Gastroesophageal sphincter (tissue), 4 donors: ENCODE data around the gene NFATC2. TPM values are rescaled to one million over a fixed set of nuclear protein-coding genes. Genes with fewer than 3 reads are reported as not detected.

ENCODE experiments used
- ATAC-seq: fragments of 150-250 bp; one replicate; pipeline ENCODE4 v1.9.1; 2016; ENCODE audit warnings: mild to moderate bottlenecking, moderate library complexity
- H3K27ac ChIP-seq, 4 donors: fragments of 200-600 bp; sonication (generic) in 3 of 4; 1 replicate in 3 of 4; 2 replicates in 1 of 4; pipeline ENCODE4 v1.5.1; 2016 to 2019
- H3K27me3 ChIP-seq: fragments of 200-600 bp; sonication (generic); one replicate; pipeline ENCODE4 v1.5.1; 2019
- H3K36me3 ChIP-seq, 2 donors: fragments of 200-600 bp; sonication (generic); one replicate each; pipeline ENCODE4 v1.5.1; 2019; ENCODE audit warnings: control low read depth in 1 of 2
- H3K4me1 ChIP-seq, 3 donors: fragments of 200-600 bp; sonication (generic); 1 replicate in 2 of 3; 2 replicates in 1 of 3; pipeline ENCODE4 v1.5.1; 2016 to 2019; ENCODE audit warnings: control low read depth in 2 of 3
- H3K4me3 ChIP-seq, 2 donors: fragments of 200-600 bp; sonication (generic); one replicate each; pipeline ENCODE4 v1.5.1; 2019; ENCODE audit warnings: mild to moderate bottlenecking in 1 of 2, moderate library complexity in 1 of 2
- H3K9me3 ChIP-seq, 3 donors: fragments of 200-600 bp; sonication (generic); one replicate each; pipeline ENCODE4 v1.5.1; 2017 to 2019; ENCODE audit warnings: control low read depth in 2 of 3
- EP300 ChIP-seq: sonication (generic); formaldehyde crosslinking; IDR thresholded peaks from one replicate; pipeline ENCODE4 v1.6.1; 2017; ENCODE audit warnings: antibody characterized with exemption, mild to moderate bottlenecking
- POLR2A ChIP-seq, 2 donors: fragments of 450-650 bp; IDR thresholded peaks; one replicate each; pipeline ENCODE4 v1.6.1; 2017; ENCODE audit warnings: antibody characterized with exemption in 2 of 2, mild to moderate bottlenecking in 2 of 2, moderate library complexity in 1 of 2
- POLR2AphosphoS5 ChIP-seq: sonication (generic); formaldehyde crosslinking; IDR thresholded peaks from one replicate; pipeline ENCODE4 v1.6.1; 2017; ENCODE audit warnings: antibody characterized with exemption
- whole genome bisulfite sequencing, 2 donors: methylation state at CpG; one replicate each; pipeline ENCODE4 v1.1.5; 2018; ENCODE audit warnings: low coverage in 1 of 2; 5-methylcytosine and 5-hydroxymethylcytosine counted together
- total RNA-seq, 4 donors: library from RNA; depleted of rRNA; stranded (reverse); fragments of >200 nt; gene quantifications; one replicate each; pipeline ENCODE4 v1.1.0, GENCODE V29; 2016
- TF ChIP-seq, protein P1 (sequence below), 4 experiments: fragments of 200-600 bp in 2 of 4; fragments of 450-650 bp in 2 of 4; sonication (generic) in 1 of 4; IDR thresholded peaks; one replicate each; pipeline ENCODE4 v1.5.1; 2017 to 2019; ENCODE audit warnings: antibody characterized with exemption in 4 of 4, mild to moderate bottlenecking in 2 of 4, moderate library complexity in 2 of 4

The NFATC2 gene
- total RNA-seq, 4 donors from 2014 or later: 4.4 to 20.2 (median 9.0) TPM

DNA sequence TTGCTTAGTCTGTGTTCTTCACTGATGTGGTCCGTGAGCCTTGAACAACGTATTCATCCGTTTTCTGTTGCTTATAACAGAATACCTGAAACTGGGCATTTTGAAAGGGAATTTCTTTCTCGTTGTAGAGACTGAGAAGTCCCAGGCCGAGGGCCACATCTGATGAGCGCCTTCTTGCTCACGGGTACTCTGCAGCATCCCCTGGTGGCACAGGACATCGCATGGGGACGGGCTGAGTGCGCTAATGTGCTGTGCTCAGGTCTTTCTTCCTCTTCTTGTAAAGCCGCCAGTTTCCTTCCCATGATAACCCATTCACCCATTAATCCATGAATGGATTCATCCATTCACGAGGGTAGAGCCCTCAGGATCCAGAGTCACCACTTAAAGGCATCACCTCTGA, 161.0 kb downstream of the NFATC2 start:
- TF ChIP-seq, protein P1, sequence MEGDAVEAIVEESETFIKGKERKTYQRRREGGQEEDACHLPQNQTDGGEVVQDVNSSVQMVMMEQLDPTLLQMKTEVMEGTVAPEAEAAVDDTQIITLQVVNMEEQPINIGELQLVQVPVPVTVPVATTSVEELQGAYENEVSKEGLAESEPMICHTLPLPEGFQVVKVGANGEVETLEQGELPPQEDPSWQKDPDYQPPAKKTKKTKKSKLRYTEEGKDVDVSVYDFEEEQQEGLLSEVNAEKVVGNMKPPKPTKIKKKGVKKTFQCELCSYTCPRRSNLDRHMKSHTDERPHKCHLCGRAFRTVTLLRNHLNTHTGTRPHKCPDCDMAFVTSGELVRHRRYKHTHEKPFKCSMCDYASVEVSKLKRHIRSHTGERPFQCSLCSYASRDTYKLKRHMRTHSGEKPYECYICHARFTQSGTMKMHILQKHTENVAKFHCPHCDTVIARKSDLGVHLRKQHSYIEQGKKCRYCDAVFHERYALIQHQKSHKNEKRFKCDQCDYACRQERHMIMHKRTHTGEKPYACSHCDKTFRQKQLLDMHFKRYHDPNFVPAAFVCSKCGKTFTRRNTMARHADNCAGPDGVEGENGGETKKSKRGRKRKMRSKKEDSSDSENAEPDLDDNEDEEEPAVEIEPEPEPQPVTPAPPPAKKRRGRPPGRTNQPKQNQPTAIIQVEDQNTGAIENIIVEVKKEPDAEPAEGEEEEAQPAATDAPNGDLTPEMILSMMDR (IDR thresholded peaks at IDR 0.05): no peak
- TF ChIP-seq EP300 (no peak), POLR2AphosphoS5 (no peak), POLR2A (IDR thresholded peaks at IDR 0.05) (no peak)
- Histone ChIP-seq H3K27ac (no peak overlapping the region), H3K4me3 (no peak overlapping the region), H3K9me3 (no peaks in the 10 kb centered on the region), H3K27me3 (no peaks in the 10 kb centered on the region), H3K4me1 (peaks cover 0 to 9% (median 6%) of the 10 kb centered on the region in 3 donors), H3K36me3 (no peaks in the 10 kb centered on the region)
- WGBS, 2 donors: 92 to 97% methylated on average over 4 to 12 of the region's 12 CpGs
- ATAC-seq: no peak

DNA sequence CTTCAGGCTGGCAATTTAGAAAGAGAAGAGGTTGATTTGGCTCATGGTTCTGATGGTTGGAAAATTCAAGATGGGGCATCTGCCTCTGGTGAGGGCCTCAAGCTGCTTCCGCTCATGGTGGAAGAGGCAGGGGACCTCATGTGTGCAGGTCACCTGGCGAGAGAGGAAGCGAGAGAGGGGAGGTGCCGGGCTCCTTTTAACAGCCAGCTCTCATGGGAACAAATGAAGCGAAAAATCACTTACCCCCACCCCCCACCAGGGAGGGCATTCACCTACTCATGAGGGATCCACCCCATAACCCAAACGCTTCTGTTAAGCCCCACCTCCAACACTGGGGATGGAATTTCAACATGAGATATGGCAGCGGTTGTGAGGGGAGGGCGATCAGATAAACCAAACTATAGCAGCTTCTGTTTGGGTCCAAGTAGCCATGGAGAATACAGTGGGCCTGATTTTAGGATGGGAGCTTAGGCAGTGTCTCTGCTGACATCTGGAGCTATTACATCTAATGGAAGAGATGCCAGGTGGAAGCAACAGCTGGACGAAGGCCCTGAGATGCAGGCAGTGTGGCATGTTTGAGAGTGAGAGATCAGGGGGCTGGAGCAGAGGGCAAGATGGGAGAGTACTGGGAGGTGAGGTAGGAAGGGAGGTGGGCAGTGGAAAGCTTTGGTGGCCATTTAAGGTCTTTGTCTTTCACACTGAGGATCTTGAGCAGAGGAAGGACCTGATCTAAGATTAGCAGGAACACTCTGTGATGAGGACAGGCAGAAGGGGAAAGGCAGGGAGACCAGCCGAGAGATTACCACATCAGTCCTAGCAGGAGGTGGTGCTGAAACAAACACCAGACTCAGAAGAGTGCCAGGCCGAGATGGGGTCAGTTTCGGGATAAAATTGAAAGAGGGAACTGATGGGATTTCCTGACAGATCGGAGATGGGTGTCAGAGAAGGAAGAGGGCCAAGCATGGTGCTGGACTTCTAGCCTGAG, 161.8 kb downstream of the NFATC2 start:
- ATAC-seq: no peak
- no peaks in the 10 kb centered on the region for H3K27me3 ChIP-seq
- WGBS, 2 donors: 89 to 100% methylated on average over 1 to 9 of the region's 13 CpGs
- peaks cover 0 to 9% (median 6%) of the 10 kb centered on the region in 3 donors for H3K4me1 ChIP-seq
- no peaks in the 10 kb centered on the region for H3K36me3 ChIP-seq
- no peak overlapping the region for H3K4me3 ChIP-seq
- TF ChIP-seq, protein P1 (IDR thresholded peaks at IDR 0.05): no peak
- TF ChIP-seq EP300 (no peak), POLR2AphosphoS5 (no peak), POLR2A (IDR thresholded peaks at IDR 0.05) (no peak)
- H3K9me3 ChIP-seq: no peaks in the 10 kb centered on the region
- no peak overlapping the region for H3K27ac ChIP-seq

DNA sequence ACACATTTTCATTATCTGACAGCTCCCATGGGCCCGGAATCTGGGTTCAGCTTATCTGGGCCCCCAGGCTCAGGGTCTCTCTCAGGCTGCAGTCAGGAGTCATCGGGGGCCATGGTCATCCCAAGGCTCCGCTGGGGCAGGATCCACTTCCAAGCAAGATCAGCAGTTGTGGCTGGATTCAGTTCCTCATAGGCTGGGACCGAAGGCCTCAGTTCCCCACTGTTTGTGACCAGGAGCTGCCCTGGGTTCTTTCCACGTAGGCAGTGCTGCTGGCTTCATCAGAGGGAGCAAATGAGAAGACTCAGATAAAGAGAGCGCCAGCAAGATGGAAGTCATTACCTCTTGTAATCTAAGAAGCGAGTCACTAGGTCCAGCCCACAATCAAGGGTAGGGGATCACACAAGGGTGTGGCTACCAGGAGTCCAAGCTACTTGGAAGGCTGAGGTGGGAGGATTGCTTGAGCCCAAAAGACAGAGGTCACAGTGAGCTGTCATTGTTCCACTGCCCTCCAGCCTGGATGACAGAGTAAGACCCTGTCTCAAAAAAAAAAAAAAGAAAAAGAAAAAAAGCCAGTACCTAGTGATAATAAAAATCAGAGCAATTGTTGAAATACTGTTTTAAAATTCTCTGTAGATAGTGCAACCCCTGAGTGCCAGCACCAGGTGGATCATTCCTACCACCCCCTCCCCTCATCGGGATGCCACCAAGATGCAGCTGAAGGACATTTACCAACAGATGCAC, 162.7 kb downstream of the NFATC2 start:
- Histone ChIP-seq H3K9me3 (no peaks in the 10 kb centered on the region), H3K27me3 (no peaks in the 10 kb centered on the region), H3K36me3 (no peaks in the 10 kb centered on the region), H3K4me1 (peaks cover 0 to 9% (median 6%) of the 10 kb centered on the region in 3 donors), H3K4me3 (no peak overlapping the region), H3K27ac (no peak overlapping the region)
- no peak for TF ChIP-seq EP300
- TF ChIP-seq, protein P1 (IDR thresholded peaks at IDR 0.05): no peak
- no peak for TF ChIP-seq POLR2AphosphoS5
- no peak for TF ChIP-seq POLR2A (IDR thresholded peaks at IDR 0.05)
- no peak for ATAC-seq
- WGBS, 2 donors: 100% methylated on average over 1 to 4 of the region's 8 CpGs

GRCh38 chr20:51378171-51378928, 164.2 kb downstream of the NFATC2 start:
- WGBS, 2 donors: 85 to 93% methylated on average over 8 to 9 of the region's 19 CpGs
- Histone ChIP-seq H3K27me3 (no peaks in the 10 kb centered on the region), H3K9me3 (no peaks in the 10 kb centered on the region), H3K4me3 (no peak overlapping the region), H3K27ac (no peak overlapping the region), H3K36me3 (no peaks in the 10 kb centered on the region), H3K4me1 (peaks cover 0 to 8% (median 5%) of the 10 kb centered on the region in 3 donors)
- TF ChIP-seq POLR2A (IDR thresholded peaks at IDR 0.05) (no peak), EP300 (no peak), POLR2AphosphoS5 (no peak)
- TF ChIP-seq, protein P1 (IDR thresholded peaks at IDR 0.05): peak in 1 of 4 experiments; percentile 12
- no peak for ATAC-seq
